H1 (cell line): Measurements from ENCODE around the gene TPBGL. TPM values are rescaled to one million over a fixed set of nuclear protein-coding genes. Genes with fewer than 3 reads are reported as not detected.

Source experiments
- CTCF ChIA-PET: fragments of 300-600 bp; sonication (Branson Sonifier 250); formaldehyde crosslinking; loops from one replicate; lab custom pipeline; 2021; ENCODE audit not compliant: partially characterized antibody; lab: Charles Lee
- POLR2A ChIA-PET: fragments of 300-600 bp; sonication (Branson Sonifier 250); formaldehyde crosslinking; loops from one replicate; lab custom pipeline; 2021; ENCODE audit warnings: inconsistent platforms; ENCODE audit not compliant: partially characterized antibody; lab: Charles Lee
- DNase-seq, 2 experiments: peaks; one replicate each; pipeline versions ENCODE4 v3.0.0 to v3.0.0-alpha.2; 2010 to 2022; ENCODE audit warnings: low spot score in 2 of 2, low read depth in 1 of 2, mixed read lengths in 1 of 2
- FAIRE-seq: peaks from 2 replicates; lab custom pipeline; 2011; peaks lifted over from hg19 to GRCh38; lab: Jason Lieb, UNC
- H2AFZ ChIP-seq: 2 replicates; pipeline ENCODE4 v1.8.1; 2012; ENCODE audit warnings: low read length, inconsistent platforms
- H2AK5ac ChIP-seq: 2 replicates; pipeline ENCODE4 v1.6.1; 2013; ENCODE audit warnings: low read depth, low read length
- H2BK120ac ChIP-seq: replicated peaks from 2 replicates; pipeline ENCODE3; 2013; ENCODE audit warnings: low read depth, low read length, inconsistent platforms
- H2BK12ac ChIP-seq: 2 replicates; pipeline ENCODE4 v1.6.1; 2013; ENCODE audit warnings: low read depth, low read length
- H2BK15ac ChIP-seq: 2 replicates; pipeline ENCODE4 v1.6.1; 2013; ENCODE audit warnings: low read length
- H2BK20ac ChIP-seq: 2 replicates; pipeline ENCODE4 v1.6.1; 2013; ENCODE audit warnings: low read length
- H2BK5ac ChIP-seq: 2 replicates; pipeline ENCODE4 v1.6.1; 2013; ENCODE audit warnings: low read depth, low read length
- H3K14ac ChIP-seq: 2 replicates; pipeline ENCODE4 v1.6.1; 2013; ENCODE audit warnings: inconsistent platforms; ENCODE audit not compliant: insufficient read length
- H3K18ac ChIP-seq: 2 replicates; pipeline ENCODE4 v1.6.1; 2013; ENCODE audit warnings: low read length; ENCODE audit errors: extremely low read depth
- H3K23ac ChIP-seq: 2 replicates; pipeline ENCODE4 v1.6.1; 2013; ENCODE audit warnings: inconsistent platforms; ENCODE audit not compliant: insufficient read length
- H3K23me2 ChIP-seq: 2 replicates; pipeline ENCODE4 v1.6.1; 2013; ENCODE audit warnings: low read depth, low read length
- H3K27ac ChIP-seq: 2 replicates; pipeline ENCODE4 v1.6.1; 2011; ENCODE audit warnings: low read depth, low read length, inconsistent platforms
- H3K27me3 ChIP-seq, 4 experiments: replicated peaks in 1 of 4; 1 replicate in 1 of 4; 2 replicates in 3 of 4; pipeline versions ENCODE4 v1.6.1 to v1.8.1; 2011 to 2013; ENCODE audit warnings: low read length in 3 of 4, mild to moderate bottlenecking in 3 of 4, inconsistent platforms in 2 of 4, mixed read lengths in 2 of 4, moderate library complexity in 1 of 4; ENCODE audit not compliant: control insufficient read depth in 3 of 4, insufficient read depth in 3 of 4; ENCODE audit errors: extremely low read depth in 1 of 4
- H3K36me3 ChIP-seq, 4 experiments: 2 replicates each; pipeline versions ENCODE4 v1.6.1 to v1.8.1; 2011 to 2013; ENCODE audit warnings: mild to moderate bottlenecking in 4 of 4, low read length in 3 of 4, moderate library complexity in 2 of 4, control low read depth in 1 of 4, inconsistent platforms in 1 of 4; ENCODE audit not compliant: insufficient read depth in 4 of 4, control insufficient read depth in 2 of 4
- H3K4ac ChIP-seq: replicated peaks from 2 replicates; pipeline ENCODE3; 2013; ENCODE audit warnings: low read length, low read depth, mixed read lengths, inconsistent platforms; ENCODE audit not compliant: insufficient read length
- H3K4me1 ChIP-seq, 4 experiments: replicated peaks in 1 of 4; 1 replicate in 1 of 4; 2 replicates in 3 of 4; pipeline versions ENCODE4 v1.6.1 to v1.8.1; 2011 to 2013; ENCODE audit warnings: low read length in 3 of 4, inconsistent platforms in 2 of 4, mixed read lengths in 1 of 4; ENCODE audit not compliant: insufficient read depth in 4 of 4, control insufficient read depth in 3 of 4
- H3K4me2 ChIP-seq, 2 experiments: 2 replicates each; pipeline versions ENCODE4 v1.6.1 to v1.8.1; 2011 to 2013; ENCODE audit warnings: low read depth in 2 of 2, low read length in 2 of 2, control low read depth in 1 of 2, inconsistent platforms in 1 of 2, mild to moderate bottlenecking in 1 of 2; ENCODE audit not compliant: insufficient read depth in 1 of 2
- H3K4me3 ChIP-seq, 4 experiments: fragments of 200-600, 300-600 bp in 1 of 4; sonication (generic), shearing (Covaris generic), sonication (Bioruptor Twin) in 1 of 4; 2 replicates each; pipeline versions ENCODE4 v1.5.1 to v1.8.1; 2011 to 2016; ENCODE audit warnings: low read length in 4 of 4, low read depth in 3 of 4, control low read depth in 2 of 4, inconsistent platforms in 2 of 4, mild to moderate bottlenecking in 2 of 4, mixed read lengths in 1 of 4, moderate library complexity in 1 of 4; ENCODE audit not compliant: insufficient read depth in 2 of 4; ENCODE audit errors: extremely low read depth in 1 of 4
- H3K56ac ChIP-seq: replicated peaks from 2 replicates; pipeline ENCODE3; 2013; ENCODE audit warnings: low read depth, mild to moderate bottlenecking, mixed read lengths, low read length, inconsistent platforms; ENCODE audit not compliant: insufficient read length
- H3K79me1 ChIP-seq: 2 replicates; pipeline ENCODE4 v1.6.1; 2013; ENCODE audit warnings: low read depth, low read length, control low read depth
- H3K79me2 ChIP-seq, 2 experiments: 2 replicates each; pipeline versions ENCODE4 v1.6.1 to v1.8.1; 2012 to 2013; ENCODE audit warnings: low read length in 2 of 2, mild to moderate bottlenecking in 2 of 2, inconsistent platforms in 1 of 2; ENCODE audit not compliant: insufficient read depth in 2 of 2, control insufficient read depth in 1 of 2
- H3K9ac ChIP-seq, 4 experiments: replicated peaks in 1 of 4; 1 replicate in 1 of 4; 2 replicates in 3 of 4; pipeline versions ENCODE4 v1.6.1 to v1.8.1; 2011 to 2013; ENCODE audit warnings: low read depth in 3 of 4, low read length in 3 of 4, control low read depth in 2 of 4, mild to moderate bottlenecking in 2 of 4, moderate library complexity in 2 of 4, inconsistent platforms in 1 of 4; ENCODE audit errors: extremely low read depth in 1 of 4
- H3K9me3 ChIP-seq, 2 experiments: 2 replicates each; pipeline versions ENCODE4 v1.6.1 to v1.8.1; 2012 to 2013; ENCODE audit warnings: mild to moderate bottlenecking in 2 of 2, moderate library complexity in 2 of 2, control low read depth in 1 of 2, inconsistent platforms in 1 of 2, low read depth in 1 of 2, low read length in 1 of 2, mixed read lengths in 1 of 2; ENCODE audit not compliant: insufficient read depth in 2 of 2
- H4K20me1 ChIP-seq, 2 experiments: replicated peaks in 1 of 2; 2 replicates each; pipeline versions ENCODE3 to v1.8.1; 2011 to 2013; ENCODE audit warnings: inconsistent platforms in 2 of 2, low read length in 2 of 2, mild to moderate bottlenecking in 1 of 2; ENCODE audit not compliant: insufficient read depth in 2 of 2, control insufficient read depth in 1 of 2
- H4K5ac ChIP-seq: 2 replicates; pipeline ENCODE4 v1.6.1; 2013; ENCODE audit warnings: low read length, low read depth, mixed read lengths, inconsistent platforms; ENCODE audit not compliant: insufficient read length
- H4K8ac ChIP-seq: 2 replicates; pipeline ENCODE4 v1.8.0; 2013; ENCODE audit warnings: mild to moderate bottlenecking, moderate library complexity, low read length, inconsistent platforms; ENCODE audit not compliant: insufficient read depth; ENCODE audit errors: extremely low read depth
- H4K91ac ChIP-seq: replicated peaks from 2 replicates; pipeline ENCODE3; 2013; ENCODE audit warnings: low read length, mixed read lengths, inconsistent platforms; ENCODE audit not compliant: insufficient read length
- EP300 ChIP-seq, 2 experiments: IDR thresholded peaks; 1 replicate in 1 of 2; 2 replicates in 1 of 2; pipeline ENCODE4 v1.6.1; 2011 to 2012; ENCODE audit warnings: low read depth in 2 of 2, low read length in 2 of 2, mild to moderate bottlenecking in 2 of 2, borderline replicate concordance in 1 of 2, inconsistent platforms in 1 of 2, moderate library complexity in 1 of 2
- RNF2 ChIP-seq: fragments of 200-900, 300-1000 bp; sonication (generic); IDR thresholded peaks from 2 replicates; pipeline ENCODE4 v1.7.1; 2016; ENCODE audit warnings: borderline replicate concordance, low read depth, mild to moderate bottlenecking, antibody characterized with exemption, low read length; ENCODE audit not compliant: poor library complexity, severe bottlenecking; ENCODE audit errors: missing control alignments
- SIN3A ChIP-seq, 2 experiments: IDR thresholded peaks in 1 of 2; conservative IDR thresholded peaks in 1 of 2; 2 replicates each; pipeline ENCODE4 v1.6.1; 2011 to 2012; ENCODE audit warnings: low read length in 2 of 2, improper control_type of control experiment in 1 of 2, low read depth in 1 of 2, mild to moderate bottlenecking in 1 of 2
- SIX5 ChIP-seq: IDR thresholded peaks from 2 replicates; pipeline ENCODE4 v1.6.1; 2011; ENCODE audit warnings: mild to moderate bottlenecking, low read depth, low read length
- TEAD4 ChIP-seq: IDR thresholded peaks from 2 replicates; pipeline ENCODE4 v1.6.1; 2012; ENCODE audit warnings: low read depth, low read length, inconsistent platforms, mixed read lengths
- WGBS, 2 experiments: shearing (Covaris generic) in 1 of 2; methylation state at CpG; one replicate each; pipeline versions ENCODE4 v1.1.6 to v1.1.7; 2013 to 2015; ENCODE audit warnings: low lambda C conversion rate in 2 of 2, mixed read lengths in 2 of 2, inconsistent platforms in 1 of 2, low coverage in 1 of 2, missing lambda C conversion rate in 1 of 2; ENCODE audit not compliant: insufficient replicate concordance in 2 of 2, insufficient coverage in 1 of 2, insufficient read length in 1 of 2; ENCODE audit errors: extremely low coverage in 1 of 2, missing lambda C conversion rate in 1 of 2; 5-methylcytosine and 5-hydroxymethylcytosine counted together
- polyA plus RNA-seq, 7 experiments: library from polyadenylated mRNA; depleted of rRNA in 3 of 7; stranded (reverse) in 5 of 7; unstranded in 2 of 7; fragments of >200 nt in 5 of 7; fragments of 200-250 nt in 2 of 7; gene quantifications; 1 replicate in 5 of 7; 2 replicates in 1 of 7; 4 replicates in 1 of 7; pipeline versions ENCODE4 v1.2.1 to v1.2.3, GENCODE V29; 2011 to 2013; ENCODE audit warnings: missing spikeins in 2 of 7, mixed read lengths in 2 of 7
- total RNA-seq: library from RNA; stranded (reverse); fragmentation: NEBNext Ultra II Directional; extraction: Animal tissue kit (Norgen Biotek cat#: 25700); gene quantifications from 2 replicates; pipeline ENCODE4 v1.2.1, GENCODE V29; 2021
- TF ChIP-seq, protein P1 (sequence below): IDR thresholded peaks from 2 replicates; pipeline ENCODE4 v1.6.1; 2011; ENCODE audit warnings: low read depth, mild to moderate bottlenecking, low read length; ENCODE audit not compliant: insufficient read depth
- TF ChIP-seq, protein P2 (sequence below): IDR thresholded peaks from 2 replicates; pipeline ENCODE4 v1.6.1; 2012; ENCODE audit warnings: inconsistent platforms

Gene TPBGL
- total and polyA plus RNA-seq, 2 of the 8 experiments (the other 6 are each of a cell fraction or from before 2014, with no cell fraction given): 0.26 to 0.37 TPM

DNA sequence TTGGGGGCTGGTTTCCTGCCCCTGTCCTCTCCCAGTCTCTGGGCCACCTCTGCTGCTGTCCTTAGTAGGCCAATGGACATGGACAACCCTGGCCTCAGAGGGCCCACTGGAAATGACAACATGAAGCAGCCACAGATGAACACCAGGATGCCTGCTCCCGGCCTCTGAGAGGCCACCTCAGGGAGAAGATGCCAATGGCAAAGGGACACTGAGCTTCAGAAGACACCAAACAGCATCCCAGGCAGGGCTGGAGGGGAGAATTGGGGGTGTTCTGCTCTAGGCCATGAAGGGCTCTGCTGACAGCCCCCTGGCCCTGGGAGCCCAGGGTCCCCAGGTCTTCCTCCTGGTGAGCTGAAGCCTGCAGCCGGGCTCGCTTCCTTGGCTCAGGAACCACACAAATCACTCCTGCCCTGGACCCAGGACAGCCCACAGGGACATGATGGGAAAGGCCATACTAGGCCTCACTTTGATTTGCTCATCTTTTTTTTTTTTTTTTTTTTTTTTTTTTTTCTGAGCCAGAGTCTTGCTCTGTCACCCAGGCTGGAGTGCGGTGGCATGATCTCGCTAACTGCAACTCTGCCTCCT is 45.3 kb downstream of the TPBGL start:
- Histone ChIP-seq H3K4ac (no peak overlapping the region), H3K79me1 (no peaks in the 10 kb centered on the region), H2BK120ac (no peak overlapping the region), H3K27me3 (no peaks in the 10 kb centered on the region), H3K36me3 (0 out of 8 replicates have a peak, but pooled peaks cover 0 to 3% (median 0%) of the 10 kb centered on the region in 4 experiments), H3K23me2 (no peaks in the 10 kb centered on the region), H3K79me2 (no peaks in the 10 kb centered on the region), H3K14ac (no peak overlapping the region), H3K4me1 (peaks cover 0 to 6% (median 0%) of the 10 kb centered on the region in 4 experiments; a peak in 1 of 7 replicates), H3K23ac (no peak overlapping the region), H3K4me3 (no peak overlapping the region), H3K56ac (no peak overlapping the region), H2AK5ac (no peak overlapping the region), H3K9ac (no peak overlapping the region), H3K18ac (no peak overlapping the region), H2AFZ (no peak overlapping the region), H2BK5ac (no peak overlapping the region), H2BK20ac (no peak overlapping the region), H4K91ac (no peak overlapping the region), H3K4me2 (no peak overlapping the region), H4K8ac (no peak overlapping the region), H3K9me3 (no peaks in the 10 kb centered on the region), H4K20me1 (peaks cover 0 to 2% of the 10 kb centered on the region in 2 experiments), H4K5ac (no peak overlapping the region), H2BK15ac (no peak overlapping the region), H2BK12ac (no peak overlapping the region), H3K27ac (no peak overlapping the region)
- FAIRE-seq: no peak
- CTCF ChIA-PET: interaction anchor here (1.5 to 18.0 kb wide), 2 partner anchors 14 to 98 kb away, joined by 4 to 327 read pairs; no protein-coding TSS in a partner anchor
- DNase-seq: no peak
- POLR2A ChIA-PET: interaction anchor here (0.9 to 1.2 kb wide), 2 partner anchors 8 to 44 kb away, joined by 3 to 4 read pairs; no protein-coding TSS in a partner anchor
- WGBS, 2 experiments: 87% methylated on average over 5 of the region's 5 CpGs; no CpG with 5 or more reads in 1 of the 2 experiments
- TF ChIP-seq SIN3A (conservative IDR thresholded peaks at IDR 0.05 in 1 of 2, IDR thresholded peaks at IDR 0.05 in 1 of 2; ENCODE audit: low read depth in 1 of 2, low read length in 2 of 2) (no peak), RNF2 (no peak), SIX5 (no peak), TEAD4 (no peak), EP300 (IDR thresholded peaks at IDR 0.05; ENCODE audit: borderline replicate concordance in 1 of 2, low read depth in 2 of 2, low read length in 2 of 2) (no peak)
- TF ChIP-seq, protein P1, sequence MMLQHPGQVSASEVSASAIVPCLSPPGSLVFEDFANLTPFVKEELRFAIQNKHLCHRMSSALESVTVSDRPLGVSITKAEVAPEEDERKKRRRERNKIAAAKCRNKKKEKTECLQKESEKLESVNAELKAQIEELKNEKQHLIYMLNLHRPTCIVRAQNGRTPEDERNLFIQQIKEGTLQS: no peak
- TF ChIP-seq, protein P2, sequence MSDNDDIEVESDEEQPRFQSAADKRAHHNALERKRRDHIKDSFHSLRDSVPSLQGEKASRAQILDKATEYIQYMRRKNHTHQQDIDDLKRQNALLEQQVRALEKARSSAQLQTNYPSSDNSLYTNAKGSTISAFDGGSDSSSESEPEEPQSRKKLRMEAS: no peak
